H9 (cell line): ENCODE data around the gene CP. TPM values are rescaled to one million over a fixed set of nuclear protein-coding genes. Genes with fewer than 3 reads are reported as not detected.
"Not testable (repeated sequence)": the region's sequence is repeated elsewhere in the genome, so short reads cannot be mapped to it uniquely, and the experiment has no call there.

Experiments used
- DNase-seq: peaks from one replicate; pipeline ENCODE4 v3.0.0-alpha.2; 2017
- H2AFZ ChIP-seq: one replicate; pipeline ENCODE4 v1.6.1; 2013; ENCODE audit warnings: mild to moderate bottlenecking, low read length, control low read depth, moderate library complexity
- H2AK5ac ChIP-seq: 2 replicates; pipeline ENCODE4 v1.6.1; 2013; ENCODE audit warnings: low read length, control low read depth, mixed read lengths; ENCODE audit not compliant: insufficient read length
- H2BK120ac ChIP-seq: one replicate; pipeline ENCODE4 v1.6.1; 2013; ENCODE audit warnings: low read depth, mild to moderate bottlenecking, low read length, control low read depth, inconsistent platforms; ENCODE audit not compliant: poor library complexity, severe bottlenecking
- H2BK12ac ChIP-seq: 2 replicates; pipeline ENCODE4 v1.6.1; 2013; ENCODE audit warnings: low read length, control low read depth, mixed read lengths, low read depth; ENCODE audit not compliant: insufficient read length
- H2BK15ac ChIP-seq: 2 replicates; pipeline ENCODE4 v1.6.1; 2013; ENCODE audit warnings: low read depth, low read length, control low read depth
- H2BK20ac ChIP-seq: one replicate; pipeline ENCODE4 v1.6.1; 2013; ENCODE audit warnings: low read depth, mild to moderate bottlenecking, low read length, control low read depth, inconsistent platforms; ENCODE audit not compliant: poor library complexity, severe bottlenecking
- H2BK5ac ChIP-seq: 2 replicates; pipeline ENCODE4 v1.6.1; 2013; ENCODE audit warnings: low read length, control low read depth, mixed read lengths; ENCODE audit not compliant: insufficient read length
- H3K14ac ChIP-seq: 2 replicates; pipeline ENCODE4 v1.6.1; 2013; ENCODE audit warnings: low read length, control low read depth; ENCODE audit not compliant: insufficient read depth
- H3K18ac ChIP-seq: 2 replicates; pipeline ENCODE4 v1.6.1; 2013; ENCODE audit warnings: low read depth, mild to moderate bottlenecking, mixed read lengths, low read length, control low read depth; ENCODE audit not compliant: insufficient read length
- H3K23ac ChIP-seq: 2 replicates; pipeline ENCODE4 v1.6.1; 2013; ENCODE audit warnings: low read length, control low read depth, mixed read lengths, low read depth; ENCODE audit not compliant: insufficient read length
- H3K23me2 ChIP-seq: 2 replicates; pipeline ENCODE4 v1.6.1; 2013; ENCODE audit warnings: low read depth, mild to moderate bottlenecking, mixed read lengths, low read length, control low read depth; ENCODE audit not compliant: insufficient read length, poor library complexity, severe bottlenecking
- H3K27ac ChIP-seq: 2 replicates; pipeline ENCODE4 v1.5.1; 2013; ENCODE audit warnings: low read length, control low read depth, mixed read lengths, low read depth; ENCODE audit not compliant: insufficient read length
- H3K27me3 ChIP-seq: 2 replicates; pipeline ENCODE4 v1.6.1; 2013; ENCODE audit warnings: low read length, control low read depth, inconsistent platforms; ENCODE audit not compliant: insufficient read depth
- H3K4ac ChIP-seq: 2 replicates; pipeline ENCODE4 v1.6.1; 2013; ENCODE audit warnings: low read depth, mild to moderate bottlenecking, control low read depth, inconsistent platforms, low read length, moderate library complexity
- H3K4me1 ChIP-seq: 2 replicates; pipeline ENCODE4 v1.6.1; 2013; ENCODE audit warnings: low read length, control low read depth, inconsistent platforms; ENCODE audit not compliant: insufficient read depth
- H3K4me2 ChIP-seq: 2 replicates; pipeline ENCODE4 v1.6.1; 2013; ENCODE audit warnings: low read length, control low read depth, mixed read lengths; ENCODE audit not compliant: insufficient read length, insufficient read depth
- H3K56ac ChIP-seq: 2 replicates; pipeline ENCODE4 v1.6.1; 2013; ENCODE audit warnings: low read depth, mild to moderate bottlenecking, mixed read lengths, low read length, control low read depth; ENCODE audit not compliant: insufficient read length
- H3K79me1 ChIP-seq: 2 replicates; pipeline ENCODE4 v1.6.1; 2013; ENCODE audit warnings: low read depth, mild to moderate bottlenecking, moderate library complexity, low read length, control low read depth, inconsistent platforms; ENCODE audit not compliant: insufficient read depth, poor library complexity, severe bottlenecking
- H3K79me2 ChIP-seq: 2 replicates; pipeline ENCODE4 v1.6.1; 2013; ENCODE audit warnings: low read length, control low read depth, inconsistent platforms; ENCODE audit not compliant: insufficient read depth
- H3K9ac ChIP-seq: 2 replicates; pipeline ENCODE4 v1.6.1; 2013; ENCODE audit warnings: low read length, control low read depth, mixed read lengths; ENCODE audit not compliant: insufficient read length; ENCODE audit errors: extremely low read depth
- H3K9me3 ChIP-seq: one replicate; pipeline ENCODE4 v1.6.1; 2013; ENCODE audit warnings: low read depth, low read length, inconsistent platforms; ENCODE audit not compliant: control insufficient read depth
- H3T11ph ChIP-seq: one replicate; pipeline ENCODE4 v1.6.1; 2013; ENCODE audit warnings: mild to moderate bottlenecking, low read length, control low read depth, inconsistent platforms
- H4K20me1 ChIP-seq: one replicate; pipeline ENCODE4 v1.6.1; 2013; ENCODE audit not compliant: control insufficient read depth, insufficient read length, insufficient read depth
- H4K5ac ChIP-seq: 2 replicates; pipeline ENCODE4 v1.6.1; 2013; ENCODE audit warnings: low read depth, mild to moderate bottlenecking, mixed read lengths, low read length, control low read depth; ENCODE audit not compliant: insufficient read length
- H4K8ac ChIP-seq: replicated peaks from 2 replicates; pipeline ENCODE4 v1.6.1; 2013; ENCODE audit warnings: low read length, control low read depth, mixed read lengths, low read depth; ENCODE audit not compliant: insufficient read length
- H4K91ac ChIP-seq: 2 replicates; pipeline ENCODE4 v1.6.1; 2013; ENCODE audit warnings: low read depth, mild to moderate bottlenecking, moderate library complexity, mixed read lengths, low read length, control low read depth; ENCODE audit not compliant: insufficient read length
- H3K27ac Mint-ChIP-seq, 3 experiments: 2 replicates in 2 of 3; 3 replicates in 1 of 3; pipeline ENCODE4 v1.8.0; 2020 to 2021; ENCODE audit warnings: mixed read lengths in 3 of 3, mild to moderate bottlenecking in 1 of 3, moderate library complexity in 1 of 3
- H3K27me3 Mint-ChIP-seq: 2 replicates; pipeline ENCODE4 v1.8.0; 2021; ENCODE audit warnings: low read depth, mild to moderate bottlenecking, moderate library complexity, mixed read lengths
- H3K36me3 Mint-ChIP-seq, 3 experiments: 2 replicates in 2 of 3; 3 replicates in 1 of 3; pipeline ENCODE4 v1.8.0; 2020 to 2021; ENCODE audit warnings: low read depth in 3 of 3, mixed read lengths in 3 of 3; ENCODE audit not compliant: insufficient read depth in 1 of 3
- H3K4me1 Mint-ChIP-seq, 2 experiments: 2 replicates each; pipeline ENCODE4 v1.8.0; 2020; ENCODE audit warnings: mixed read lengths in 2 of 2
- H3K4me3 Mint-ChIP-seq, 2 experiments: 2 replicates in 1 of 2; 3 replicates in 1 of 2; pipeline ENCODE4 v1.8.0; 2020 to 2021; ENCODE audit warnings: mild to moderate bottlenecking in 2 of 2, mixed read lengths in 2 of 2, moderate library complexity in 1 of 2
- H3K9me3 Mint-ChIP-seq, 2 experiments: 2 replicates in 1 of 2; 3 replicates in 1 of 2; pipeline ENCODE4 v1.8.0; 2020; ENCODE audit warnings: mild to moderate bottlenecking in 2 of 2, mixed read lengths in 2 of 2, moderate library complexity in 1 of 2
- CTCF ChIP-seq: fragments of 200-600 bp; sonication (generic); conservative IDR thresholded peaks from 3 replicates; pipeline ENCODE4 v1.8.0; 2021; ENCODE audit warnings: antibody characterized with exemption, mild to moderate bottlenecking
- WGBS: extraction: QIAGEN DNeasy Blood & Tissue Kit; methylation state at CpG from one replicate; pipeline ENCODE4 v1.1.7; 2013; ENCODE audit warnings: missing lambda C conversion rate, low lambda C conversion rate, mixed read lengths; ENCODE audit not compliant: insufficient read length; ENCODE audit errors: extremely low coverage; 5-methylcytosine and 5-hydroxymethylcytosine counted together
- total RNA-seq: library from RNA; stranded (reverse); gene quantifications from 2 replicates; pipeline ENCODE4 v1.2.1, GENCODE V29; 2021

The CP gene
- total RNA-seq, 1 experiment from 2014 or later: 1.1 TPM

- Mint-ChIP-seq H3K36me3 (peaks cover 0 to 13% (median 4%) of the 10 kb centered on the region in 3 experiments; a peak in 3 of 7 replicates), H3K27ac (no peak overlapping the region), H3K27me3 (no peaks in the 10 kb centered on the region), H3K9me3 (peaks cover 5 to 8% of the 10 kb centered on the region in 2 experiments; a peak in 4 of 5 replicates), H3K4me1 (peaks cover 4 to 12% of the 10 kb centered on the region in 2 experiments), H3K4me3 (no peak overlapping the region)
- H4K5ac ChIP-seq: no peak overlapping the region
- H2BK15ac ChIP-seq: no peak overlapping the region
- no peaks in the 10 kb centered on the region for H3K79me1 ChIP-seq
- H2AFZ ChIP-seq: peak overlapping the region; percentile 49
- H3K56ac ChIP-seq: no peak overlapping the region
- H3T11ph ChIP-seq: no peak overlapping the region
- H4K91ac ChIP-seq: no peak overlapping the region
- H3K9me3 ChIP-seq: no peaks in the 10 kb centered on the region
- no peak overlapping the region for H2AK5ac ChIP-seq
- H3K27ac ChIP-seq: no peak overlapping the region
- no peak overlapping the region for H3K23ac ChIP-seq
- WGBS: no CpG with 5 or more reads among the region's 6 CpGs
- no peaks in the 10 kb centered on the region for H3K23me2 ChIP-seq
- H2BK120ac ChIP-seq: no peak overlapping the region
- H3K14ac ChIP-seq: no peak overlapping the region
- H3K9ac ChIP-seq: no peak overlapping the region
- no peaks in the 10 kb centered on the region for H4K20me1 ChIP-seq
- DNase-seq: no peak
- H3K4me1 ChIP-seq: peaks cover 7% of the 10 kb centered on the region; the same call in 1 of the 2 replicates
- H2BK5ac ChIP-seq: no peak overlapping the region
- no peak overlapping the region for H2BK12ac ChIP-seq
- no peaks in the 10 kb centered on the region for H3K79me2 ChIP-seq
- no peak overlapping the region for H4K8ac ChIP-seq
- no peak overlapping the region for H3K4me2 ChIP-seq
- H3K27me3 ChIP-seq: no peaks in the 10 kb centered on the region
- no peak overlapping the region for H2BK20ac ChIP-seq
- no peak for TF ChIP-seq CTCF
- H3K4ac ChIP-seq: no peak overlapping the region
- no peak overlapping the region for H3K18ac ChIP-seq
Measured at GRCh38 chr3:149223461-149223820, 1.8 kb upstream of the CP start.

GRCh38 chr3:149219380-149220121, 2.1 kb downstream of the CP start:
- H2AK5ac ChIP-seq, DNase-seq, H3K4ac ChIP-seq, H3K18ac ChIP-seq, H3T11ph ChIP-seq, H4K8ac ChIP-seq, H3K27me3 ChIP-seq, H3K79me2 ChIP-seq, H3K9me3 ChIP-seq, H3K4me1 ChIP-seq, H4K20me1 ChIP-seq, H4K91ac ChIP-seq, H3K23me2 ChIP-seq, H2BK5ac ChIP-seq, H3K4me3 Mint-ChIP-seq, H2AFZ ChIP-seq, H2BK120ac ChIP-seq, H3K4me2 ChIP-seq, H3K27ac ChIP-seq, H3K56ac ChIP-seq, H2BK12ac ChIP-seq, H3K79me1 ChIP-seq, H4K5ac ChIP-seq, H3K23ac ChIP-seq, H3K9me3 Mint-ChIP-seq, H3K14ac ChIP-seq, H2BK15ac ChIP-seq, H2BK20ac ChIP-seq, H3K9ac ChIP-seq, H3K27ac Mint-ChIP-seq, H3K27me3 Mint-ChIP-seq: not testable (repeated sequence)
- no CpG with 5 or more reads among the region's 1 CpG for WGBS
- H3K4me1 Mint-ChIP-seq: peaks cover 12 to 16% of the 10 kb centered on the region in 2 experiments
- H3K36me3 Mint-ChIP-seq: peaks cover 0 to 13% (median 4%) of the 10 kb centered on the region in 3 experiments; a peak in 3 of 7 replicates
